ENCODE results near the gene MEOX1.

MEOX1 gene

DNA sequence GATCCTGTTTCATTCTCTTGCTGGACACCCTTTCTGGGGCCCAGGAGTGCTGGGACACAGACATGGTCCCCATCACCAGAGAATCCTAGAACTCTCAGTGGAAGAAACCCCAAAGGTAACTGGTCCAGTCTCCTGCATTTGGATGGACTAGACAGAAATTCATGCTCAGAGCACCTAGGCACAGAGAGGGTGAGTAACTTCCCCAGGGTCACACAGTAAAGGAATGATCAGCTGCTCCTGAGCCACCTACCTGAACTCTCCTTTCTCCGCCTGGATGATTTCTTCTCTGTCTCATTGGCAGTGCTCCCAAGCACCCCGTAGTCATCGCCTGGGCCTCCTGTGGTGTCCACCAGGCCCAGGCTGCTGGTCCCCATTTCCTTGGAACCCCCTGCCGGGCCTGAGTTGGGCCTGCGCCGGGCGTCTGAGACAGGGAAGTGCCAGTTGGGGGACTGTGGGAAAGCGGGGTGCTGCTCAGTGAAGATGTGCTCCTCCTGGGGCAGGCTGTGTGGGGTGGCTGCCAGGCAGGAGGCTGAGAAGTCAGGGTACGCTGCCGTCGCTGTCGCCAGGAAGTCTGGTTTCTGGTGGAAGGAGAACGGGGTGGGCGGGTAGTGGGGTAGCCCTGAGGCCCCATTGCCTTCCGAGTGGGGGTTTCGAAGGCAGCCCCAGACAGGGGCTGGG lies 767 bp downstream of the MEOX1 start:
- H3K4me2 ChIP-seq (ENCODE audit: low read length), result no peak overlapping the region
- no peak overlapping the region for H3K27ac ChIP-seq (ENCODE audit: low read depth, low read length, poor library complexity, severe bottlenecking)
- TF ChIP-seq, protein P1, sequence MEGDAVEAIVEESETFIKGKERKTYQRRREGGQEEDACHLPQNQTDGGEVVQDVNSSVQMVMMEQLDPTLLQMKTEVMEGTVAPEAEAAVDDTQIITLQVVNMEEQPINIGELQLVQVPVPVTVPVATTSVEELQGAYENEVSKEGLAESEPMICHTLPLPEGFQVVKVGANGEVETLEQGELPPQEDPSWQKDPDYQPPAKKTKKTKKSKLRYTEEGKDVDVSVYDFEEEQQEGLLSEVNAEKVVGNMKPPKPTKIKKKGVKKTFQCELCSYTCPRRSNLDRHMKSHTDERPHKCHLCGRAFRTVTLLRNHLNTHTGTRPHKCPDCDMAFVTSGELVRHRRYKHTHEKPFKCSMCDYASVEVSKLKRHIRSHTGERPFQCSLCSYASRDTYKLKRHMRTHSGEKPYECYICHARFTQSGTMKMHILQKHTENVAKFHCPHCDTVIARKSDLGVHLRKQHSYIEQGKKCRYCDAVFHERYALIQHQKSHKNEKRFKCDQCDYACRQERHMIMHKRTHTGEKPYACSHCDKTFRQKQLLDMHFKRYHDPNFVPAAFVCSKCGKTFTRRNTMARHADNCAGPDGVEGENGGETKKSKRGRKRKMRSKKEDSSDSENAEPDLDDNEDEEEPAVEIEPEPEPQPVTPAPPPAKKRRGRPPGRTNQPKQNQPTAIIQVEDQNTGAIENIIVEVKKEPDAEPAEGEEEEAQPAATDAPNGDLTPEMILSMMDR (IDR thresholded peaks at IDR 0.05; ENCODE audit: low read length), result no peak
- no peak for TF ChIP-seq EZH2 (IDR thresholded peaks at IDR 0.05; ENCODE audit: borderline replicate concordance, low read length)
- H3K4me1 ChIP-seq (ENCODE audit: insufficient read depth, low read length, severe bottlenecking), result no peaks in the 10 kb centered on the region
- H3K9me3 ChIP-seq (ENCODE audit: low read length), result no peaks in the 10 kb centered on the region
- H3K79me2 ChIP-seq (ENCODE audit: insufficient read depth, low read length), result no peaks in the 10 kb centered on the region
- H2AFZ ChIP-seq (ENCODE audit: low read length), result no peak overlapping the region
- no peak overlapping the region for H3K9ac ChIP-seq (ENCODE audit: low read length)
- H3K36me3 ChIP-seq (ENCODE audit: insufficient read depth, low read length), result no peaks in the 10 kb centered on the region
- H3K9me2 ChIP-seq (ENCODE audit: low read depth, low read length), result no peaks in the 10 kb centered on the region
- H4K20me1 ChIP-seq (ENCODE audit: insufficient read depth, low read length), result no peaks in the 10 kb centered on the region
- H3K4me3 ChIP-seq (ENCODE audit: low read depth, low read length, poor library complexity, severe bottlenecking), result no peak overlapping the region
- no peaks in the 10 kb centered on the region for H3F3A ChIP-seq (ENCODE audit: insufficient read depth, low read length)
- H3K27me3 ChIP-seq (ENCODE audit: insufficient read depth, low read length), result no peaks in the 10 kb centered on the region

DNA sequence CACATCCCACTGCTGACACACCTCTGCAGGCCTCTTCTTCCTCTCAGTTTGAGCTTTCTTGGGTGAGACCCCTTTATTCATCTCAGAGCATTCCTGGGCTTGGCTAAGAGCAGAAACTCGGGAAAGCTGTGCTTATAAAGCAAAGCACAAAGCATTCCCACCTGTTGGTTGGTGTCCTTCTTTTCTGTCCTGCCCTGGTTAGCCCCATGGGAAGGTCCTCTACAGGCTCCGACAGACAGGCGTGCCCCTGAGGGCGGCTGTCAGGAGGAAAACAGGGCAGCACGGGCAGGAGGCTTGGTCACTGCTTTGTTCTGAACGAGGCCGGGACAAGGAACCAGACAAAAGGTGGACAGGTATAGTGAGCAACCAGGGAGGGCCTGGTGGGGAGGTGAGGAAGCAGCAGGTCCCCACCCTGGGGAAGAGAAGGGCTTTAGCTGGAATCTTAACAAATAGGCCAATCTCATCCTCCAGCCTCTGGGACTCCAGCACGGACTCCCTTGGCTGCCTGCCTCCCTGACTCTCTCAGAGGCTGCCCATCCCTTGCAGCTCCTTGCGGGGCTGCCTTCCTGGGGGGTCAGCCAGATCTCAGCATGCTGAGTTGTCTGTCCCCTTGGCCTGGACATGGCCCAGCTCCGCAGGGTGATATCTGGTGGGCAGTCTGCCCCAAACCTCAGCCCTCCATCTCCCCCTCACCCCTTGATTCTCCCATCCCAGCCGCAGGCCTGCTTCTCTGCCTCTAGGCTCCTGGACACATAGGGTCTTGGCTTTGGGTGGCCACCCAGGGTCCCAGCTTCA lies 1.7 kb downstream of the MEOX1 start:
- Histone ChIP-seq H3K9me3 (ENCODE audit: low read length) (no peaks in the 10 kb centered on the region), H3K36me3 (ENCODE audit: insufficient read depth, low read length) (no peaks in the 10 kb centered on the region), H3K9me2 (ENCODE audit: low read depth, low read length) (no peaks in the 10 kb centered on the region), H3F3A (ENCODE audit: insufficient read depth, low read length) (no peaks in the 10 kb centered on the region), H3K4me3 (ENCODE audit: low read depth, low read length, poor library complexity, severe bottlenecking) (no peak overlapping the region), H3K4me2 (ENCODE audit: low read length) (no peak overlapping the region), H3K4me1 (ENCODE audit: insufficient read depth, low read length, severe bottlenecking) (no peaks in the 10 kb centered on the region), H3K79me2 (ENCODE audit: insufficient read depth, low read length) (no peaks in the 10 kb centered on the region), H4K20me1 (ENCODE audit: insufficient read depth, low read length) (no peaks in the 10 kb centered on the region), H3K9ac (ENCODE audit: low read length) (no peak overlapping the region), H3K27me3 (ENCODE audit: insufficient read depth, low read length) (no peaks in the 10 kb centered on the region), H2AFZ (ENCODE audit: low read length) (no peak overlapping the region), H3K27ac (ENCODE audit: low read depth, low read length, poor library complexity, severe bottlenecking) (no peak overlapping the region)
- TF ChIP-seq, protein P1 (IDR thresholded peaks at IDR 0.05; ENCODE audit: low read length), result no peak
- TF ChIP-seq EZH2 (IDR thresholded peaks at IDR 0.05; ENCODE audit: borderline replicate concordance, low read length), result no peak

DNA sequence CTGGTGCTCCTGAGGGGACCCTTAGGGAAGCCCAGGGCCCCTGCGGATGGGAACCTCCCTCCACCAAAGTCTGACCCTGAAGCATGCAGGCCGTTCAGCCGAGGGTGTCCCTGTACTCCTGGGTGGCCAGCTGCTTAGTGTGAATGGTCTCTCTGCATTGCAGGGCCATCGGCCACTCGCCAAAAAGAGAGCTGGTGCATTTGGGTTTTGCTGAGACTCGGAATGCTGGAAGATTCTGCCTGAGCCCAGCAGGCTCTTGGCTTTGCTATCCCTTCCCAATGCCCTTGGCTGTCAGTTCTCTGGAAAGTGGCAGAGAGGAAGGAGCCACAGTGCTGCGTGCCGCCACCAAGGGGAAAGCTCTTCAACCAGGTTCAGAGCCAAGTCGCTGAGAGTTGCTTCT lies 2.8 kb downstream of the MEOX1 start:
- Histone ChIP-seq H3F3A (ENCODE audit: insufficient read depth, low read length) (no peaks in the 10 kb centered on the region), H3K27ac (ENCODE audit: low read depth, low read length, poor library complexity, severe bottlenecking) (no peak overlapping the region), H3K9me2 (ENCODE audit: low read depth, low read length) (no peaks in the 10 kb centered on the region), H2AFZ (ENCODE audit: low read length) (no peak overlapping the region), H3K27me3 (ENCODE audit: insufficient read depth, low read length) (no peaks in the 10 kb centered on the region), H3K79me2 (ENCODE audit: insufficient read depth, low read length) (no peaks in the 10 kb centered on the region), H3K36me3 (ENCODE audit: insufficient read depth, low read length) (no peaks in the 10 kb centered on the region), H3K4me1 (ENCODE audit: insufficient read depth, low read length, severe bottlenecking) (no peaks in the 10 kb centered on the region), H3K9me3 (ENCODE audit: low read length) (no peaks in the 10 kb centered on the region), H3K4me3 (ENCODE audit: low read depth, low read length, poor library complexity, severe bottlenecking) (no peak overlapping the region), H3K9ac (ENCODE audit: low read length) (no peak overlapping the region), H4K20me1 (ENCODE audit: insufficient read depth, low read length) (no peaks in the 10 kb centered on the region), H3K4me2 (ENCODE audit: low read length) (no peak overlapping the region)
- TF ChIP-seq, protein P1 (IDR thresholded peaks at IDR 0.05; ENCODE audit: low read length), result no peak
- TF ChIP-seq EZH2 (IDR thresholded peaks at IDR 0.05; ENCODE audit: borderline replicate concordance, low read length), result no peak

All from OCI-LY1 (cell line).